Activated naive CD8-positive, alpha-beta T cell treated with anti-CD3 and anti-CD28 coated beads, Interleukin-2, amount 10 ng/mL, durations not matched to agents 7 days and 5 days (primary cell): Measurements from ENCODE around the gene FHOD3. TPM values are rescaled to one million over a fixed set of nuclear protein-coding genes. Genes with fewer than 3 reads are reported as not detected.

Experiments used
- ATAC-seq: fragments of 150-1000 bp; cut with Tn5 transposase; one replicate; pipeline ENCODE4 v1.10.0; 2021; ENCODE audit warnings: low read depth, moderate library complexity
- POLR2A ChIA-PET: fragments of 350-600 bp; sonication (Branson Sonifier 250); formaldehyde crosslinking; loops from one replicate; lab custom pipeline; 2021; ENCODE audit warnings: antibody characterized with exemption; lab: Charles Lee
- DNase-seq: peaks from one replicate; pipeline ENCODE4 v3.0.0; 2021
- H3K27ac Mint-ChIP-seq: one replicate; pipeline ENCODE4 v1.8.0; 2022; ENCODE audit warnings: mild to moderate bottlenecking, mixed read lengths
- H3K27me3 Mint-ChIP-seq: one replicate; pipeline ENCODE4 v1.8.0; 2022; ENCODE audit warnings: mild to moderate bottlenecking, moderate library complexity, mixed read lengths
- H3K36me3 Mint-ChIP-seq: one replicate; pipeline ENCODE4 v1.8.0; 2021; ENCODE audit warnings: mild to moderate bottlenecking, mixed read lengths
- H3K4me1 Mint-ChIP-seq: one replicate; pipeline ENCODE4 v1.8.0; 2021; ENCODE audit warnings: mixed read lengths
- H3K4me3 Mint-ChIP-seq: one replicate; pipeline ENCODE4 v1.8.0; 2022; ENCODE audit warnings: mild to moderate bottlenecking, moderate library complexity, mixed read lengths
- H3K9me3 Mint-ChIP-seq: one replicate; pipeline ENCODE4 v1.8.0; 2021; ENCODE audit warnings: mixed read lengths
- total RNA-seq, 2 experiments: library from RNA; stranded (reverse); gene quantifications; one replicate each; pipeline ENCODE4 v1.2.3, GENCODE V29; 2021

FHOD3 gene
- total RNA-seq, 2 experiments from 2014 or later: not detected

DNA sequence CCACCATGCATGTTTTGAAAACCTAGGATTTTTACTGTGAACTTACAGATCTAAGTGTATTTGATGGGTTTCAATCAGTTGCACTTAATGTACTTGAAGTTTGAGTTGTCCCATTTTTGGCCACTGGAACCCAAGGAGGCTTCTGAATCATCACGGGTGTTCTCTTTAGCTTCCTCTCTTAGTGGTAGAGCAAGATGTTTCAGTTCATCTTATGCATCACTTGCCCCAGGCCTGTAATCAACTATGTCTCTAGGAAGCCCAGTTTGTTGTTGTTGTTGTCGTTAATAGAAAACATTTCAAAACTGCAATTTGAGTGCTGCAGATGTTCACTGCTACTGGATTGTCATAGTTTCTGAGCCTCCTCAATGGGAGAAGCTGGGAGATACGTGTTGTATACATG lies 97.0 kb downstream of the FHOD3 start:
- H3K9me3 Mint-ChIP-seq: peaks cover 4% of the 10 kb centered on the region
- H3K36me3 Mint-ChIP-seq: no peaks in the 10 kb centered on the region
- no peaks in the 10 kb centered on the region for H3K4me1 Mint-ChIP-seq
- no peak overlapping the region for H3K27ac Mint-ChIP-seq
- ATAC-seq (no peak), DNase-seq (no peak)
- H3K4me3 Mint-ChIP-seq: no peak overlapping the region
- H3K27me3 Mint-ChIP-seq: peaks cover 4% of the 10 kb centered on the region
- POLR2A ChIA-PET: no interaction called here

DNA sequence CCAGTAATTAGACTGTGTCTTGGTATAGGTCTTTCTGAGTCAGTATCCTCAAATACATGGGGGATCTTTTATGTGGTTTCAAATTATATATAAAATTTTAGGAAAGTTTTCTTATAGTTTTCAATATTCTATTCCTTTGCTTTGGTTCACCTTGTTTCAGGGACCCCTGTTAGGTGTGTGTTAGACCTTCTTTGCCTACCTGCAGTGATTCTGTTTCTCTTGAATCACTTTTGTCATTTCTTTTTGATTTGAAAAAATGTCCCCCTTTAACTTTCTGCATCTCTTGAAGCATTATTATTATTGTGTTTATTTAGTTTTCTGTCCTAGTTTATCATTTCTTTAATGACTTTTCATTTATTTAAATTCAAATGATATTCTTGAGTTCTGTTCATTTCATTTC lies 98.7 kb downstream of the FHOD3 start:
- POLR2A ChIA-PET: no interaction called here
- ATAC-seq: no peak
- H3K4me1 Mint-ChIP-seq: no peaks in the 10 kb centered on the region
- H3K27ac Mint-ChIP-seq: no peak overlapping the region
- no peaks in the 10 kb centered on the region for H3K36me3 Mint-ChIP-seq
- peaks cover 7% of the 10 kb centered on the region for H3K27me3 Mint-ChIP-seq
- H3K4me3 Mint-ChIP-seq: no peak overlapping the region
- no peak for DNase-seq
- H3K9me3 Mint-ChIP-seq: peaks cover 4% of the 10 kb centered on the region

DNA sequence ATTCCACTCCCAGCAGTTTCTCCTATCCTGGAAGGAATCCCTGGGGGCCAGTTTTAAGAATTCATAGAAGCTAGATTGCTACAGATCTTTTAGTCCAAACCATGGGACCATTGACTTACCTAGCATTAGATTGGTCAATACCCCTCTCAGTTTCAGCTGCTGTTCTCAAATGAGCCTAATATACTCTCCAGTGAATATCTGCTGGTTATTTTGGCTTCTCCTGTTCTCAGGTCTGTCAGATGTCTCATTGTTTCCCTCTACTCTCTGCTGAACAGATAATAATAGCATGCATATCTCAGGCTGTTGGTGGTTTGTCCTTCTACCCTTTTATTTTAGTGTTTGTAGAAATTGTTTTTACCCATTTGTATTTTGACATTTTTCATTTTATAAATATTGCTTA lies 99.5 kb downstream of the FHOD3 start:
- H3K4me3 Mint-ChIP-seq: no peak overlapping the region
- no peaks in the 10 kb centered on the region for H3K36me3 Mint-ChIP-seq
- H3K9me3 Mint-ChIP-seq: peaks cover 4% of the 10 kb centered on the region
- H3K27me3 Mint-ChIP-seq: peaks cover 7% of the 10 kb centered on the region
- no peak overlapping the region for H3K27ac Mint-ChIP-seq
- H3K4me1 Mint-ChIP-seq: no peaks in the 10 kb centered on the region
- POLR2A ChIA-PET: no interaction called here
- DNase-seq (no peak), ATAC-seq (no peak)

DNA sequence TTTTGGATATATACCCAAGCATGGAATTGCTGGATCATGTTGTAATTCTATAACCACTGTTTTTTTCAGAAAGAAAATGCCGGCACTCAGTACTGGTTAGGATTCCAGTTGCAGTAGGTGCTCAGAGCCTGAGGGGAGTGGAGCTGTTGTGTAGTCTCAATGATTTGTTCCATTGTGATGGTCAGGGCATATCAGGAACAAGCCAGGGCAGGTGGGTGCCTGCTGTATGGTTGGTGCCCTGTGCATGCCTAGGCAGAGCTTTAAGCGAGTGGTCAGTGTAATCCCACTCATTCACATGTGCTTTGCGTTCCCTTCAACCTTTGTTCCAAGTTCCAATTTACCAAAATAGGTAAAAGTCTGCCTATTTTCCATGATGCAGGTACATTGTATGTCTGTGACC lies 100.9 kb downstream of the FHOD3 start:
- DNase-seq: no peak
- Mint-ChIP-seq H3K27me3 (peaks cover 7% of the 10 kb centered on the region), H3K9me3 (peaks cover 4% of the 10 kb centered on the region), H3K27ac (no peak overlapping the region), H3K4me3 (no peak overlapping the region), H3K36me3 (no peaks in the 10 kb centered on the region), H3K4me1 (no peaks in the 10 kb centered on the region)
- no peak for ATAC-seq
- POLR2A ChIA-PET: no interaction called here

DNA sequence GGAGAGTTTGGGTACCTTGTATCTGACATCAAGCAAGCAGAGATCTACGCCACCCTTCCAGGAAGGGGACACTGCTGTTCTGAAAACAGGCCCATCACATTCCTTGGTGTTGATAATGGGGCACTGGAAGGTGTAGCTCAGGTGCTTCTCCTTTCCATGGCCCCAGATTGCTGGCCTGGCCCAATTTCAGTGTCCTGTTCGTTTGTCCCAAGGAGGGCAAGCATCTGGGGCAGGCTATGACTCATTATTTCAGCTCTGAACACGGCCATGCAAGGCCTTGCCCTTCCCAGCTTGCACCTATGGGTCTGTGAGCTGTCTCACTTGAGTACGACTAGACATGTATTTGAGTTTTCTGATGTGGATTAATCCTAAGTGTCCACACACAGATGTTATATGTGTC lies 101.5 kb downstream of the FHOD3 start:
- DNase-seq (no peak), ATAC-seq (no peak)
- Mint-ChIP-seq H3K27me3 (peaks cover 7% of the 10 kb centered on the region), H3K4me3 (no peak overlapping the region), H3K36me3 (no peaks in the 10 kb centered on the region), H3K9me3 (peaks cover 4% of the 10 kb centered on the region), H3K27ac (no peak overlapping the region), H3K4me1 (no peaks in the 10 kb centered on the region)
- POLR2A ChIA-PET: no interaction called here

DNA sequence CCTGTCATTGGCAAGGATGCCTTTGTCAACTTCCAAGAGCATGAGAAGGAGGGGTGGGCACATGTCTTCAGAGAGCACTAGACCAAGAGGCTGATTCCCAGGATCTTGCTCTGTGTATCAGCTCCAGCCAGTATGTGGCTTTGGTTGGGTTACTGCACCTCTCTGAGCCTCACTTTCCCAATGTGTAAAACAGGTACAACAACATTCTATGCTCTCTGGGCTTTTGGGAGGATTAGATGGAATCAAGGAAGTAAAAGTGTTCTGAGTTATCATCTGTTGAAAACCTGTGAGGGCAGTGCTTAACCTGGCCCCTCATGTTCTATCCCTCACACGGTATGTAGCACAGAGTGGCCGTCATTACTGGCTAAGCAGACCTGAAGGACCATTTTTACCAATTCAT lies 103.9 kb downstream of the FHOD3 start:
- no peak for ATAC-seq
- no peak for DNase-seq

DNA sequence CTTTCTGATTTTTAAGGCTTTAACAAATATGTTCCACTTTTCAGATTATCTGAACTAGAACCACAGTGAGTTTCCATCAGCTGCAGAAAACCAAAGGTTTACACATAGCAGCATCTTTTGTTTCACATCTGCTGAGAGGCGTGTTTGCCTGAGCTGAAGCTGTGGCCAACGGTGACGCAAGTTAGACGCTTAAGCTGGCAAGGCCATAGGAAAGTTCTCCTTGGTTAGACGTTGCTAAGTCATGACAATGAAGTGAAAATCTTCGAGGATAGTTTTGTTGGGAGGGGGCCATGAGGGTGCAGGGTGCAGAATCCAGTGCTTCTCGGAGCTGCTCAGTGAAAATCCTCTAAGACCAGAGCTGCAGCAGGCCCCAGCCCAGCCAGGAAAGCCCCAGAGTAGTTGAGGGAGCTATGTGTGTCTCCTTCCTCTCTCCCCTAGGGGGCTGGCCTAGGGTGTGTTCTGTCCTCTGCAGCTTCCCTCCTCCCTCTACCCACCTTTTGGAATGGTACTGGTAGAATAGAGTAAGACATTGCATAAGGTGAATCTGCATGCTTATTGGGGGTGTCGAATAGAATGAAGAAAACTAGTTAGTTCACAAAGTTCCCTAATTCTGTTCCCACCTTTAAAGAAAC lies 105.4 kb downstream of the FHOD3 start:
- Mint-ChIP-seq H3K4me3 (no peak overlapping the region), H3K9me3 (no peaks in the 10 kb centered on the region), H3K4me1 (no peaks in the 10 kb centered on the region), H3K36me3 (no peaks in the 10 kb centered on the region), H3K27me3 (peaks cover 3% of the 10 kb centered on the region), H3K27ac (no peak overlapping the region)
- POLR2A ChIA-PET: no interaction called here
- ATAC-seq: no peak
- DNase-seq: no peak

More for the DNA sequence above, 103.9 kb downstream of the FHOD3 start:
- Mint-ChIP-seq H3K27ac (no peak overlapping the region), H3K9me3 (peaks cover 2% of the 10 kb centered on the region), H3K36me3 (no peaks in the 10 kb centered on the region), H3K4me1 (no peaks in the 10 kb centered on the region), H3K4me3 (no peak overlapping the region), H3K27me3 (peaks cover 3% of the 10 kb centered on the region)
- POLR2A ChIA-PET: no interaction called here

- POLR2A ChIA-PET: no interaction called here
- DNase-seq (no peak), ATAC-seq (no peak)
- Mint-ChIP-seq H3K4me1 (no peaks in the 10 kb centered on the region), H3K36me3 (no peaks in the 10 kb centered on the region), H3K9me3 (no peaks in the 10 kb centered on the region), H3K27me3 (peaks cover 3% of the 10 kb centered on the region), H3K27ac (no peak overlapping the region), H3K4me3 (no peak overlapping the region)
These were observed 106.6 kb downstream of the FHOD3 start for GRCh38 chr18:36403896-36404820.

DNA sequence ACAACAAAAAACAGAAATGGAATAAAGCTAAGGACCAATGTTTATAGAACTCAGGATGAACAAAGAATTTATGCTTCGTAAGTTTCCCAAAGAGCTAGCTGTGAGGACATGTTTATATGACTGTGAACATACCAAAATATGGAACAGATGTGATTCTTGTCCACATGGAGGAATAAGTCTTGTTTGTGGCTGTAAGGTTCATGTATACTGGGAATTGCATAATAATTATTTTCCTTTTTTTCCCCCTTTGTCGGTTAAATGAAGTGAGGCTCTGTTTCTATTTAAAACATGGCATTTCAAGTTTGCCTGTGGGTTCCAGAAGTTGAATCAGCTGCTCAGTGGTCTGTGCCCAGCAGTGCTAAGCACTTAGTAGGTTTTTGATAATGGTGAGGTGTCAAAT lies 108.1 kb downstream of the FHOD3 start:
- H3K27ac Mint-ChIP-seq: no peak overlapping the region
- no peaks in the 10 kb centered on the region for H3K9me3 Mint-ChIP-seq
- DNase-seq (no peak), ATAC-seq (no peak)
- peaks cover 1% of the 10 kb centered on the region for H3K27me3 Mint-ChIP-seq
- H3K4me1 Mint-ChIP-seq: no peaks in the 10 kb centered on the region
- no peaks in the 10 kb centered on the region for H3K36me3 Mint-ChIP-seq
- no peak overlapping the region for H3K4me3 Mint-ChIP-seq
- POLR2A ChIA-PET: no interaction called here

- ATAC-seq: no peak
- Mint-ChIP-seq H3K27me3 (no peaks in the 10 kb centered on the region), H3K4me1 (no peaks in the 10 kb centered on the region), H3K9me3 (no peaks in the 10 kb centered on the region), H3K4me3 (no peak overlapping the region), H3K27ac (no peak overlapping the region), H3K36me3 (no peaks in the 10 kb centered on the region)
- no peak for DNase-seq
- POLR2A ChIA-PET: no interaction called here
These were observed 109.3 kb downstream of the FHOD3 start for GRCh38 chr18:36406805-36407204.

GRCh38 chr18:36408606-36409005 lies 111.1 kb downstream of the FHOD3 start:
- POLR2A ChIA-PET: no interaction called here
- Mint-ChIP-seq H3K9me3 (no peaks in the 10 kb centered on the region), H3K4me3 (no peak overlapping the region), H3K27ac (no peak overlapping the region), H3K27me3 (no peaks in the 10 kb centered on the region), H3K4me1 (no peaks in the 10 kb centered on the region), H3K36me3 (no peaks in the 10 kb centered on the region)
- no peak for ATAC-seq
- no peak for DNase-seq

GRCh38 chr18:36409779-36410178 lies 112.3 kb downstream of the FHOD3 start:
- Mint-ChIP-seq H3K36me3 (no peaks in the 10 kb centered on the region), H3K27me3 (no peaks in the 10 kb centered on the region), H3K4me3 (no peak overlapping the region), H3K27ac (no peak overlapping the region), H3K9me3 (no peaks in the 10 kb centered on the region), H3K4me1 (no peaks in the 10 kb centered on the region)
- POLR2A ChIA-PET: no interaction called here
- DNase-seq (no peak), ATAC-seq (no peak)

GRCh38 chr18:36410346-36410745 lies 112.8 kb downstream of the FHOD3 start:
- H3K36me3 Mint-ChIP-seq: no peaks in the 10 kb centered on the region
- no peak overlapping the region for H3K27ac Mint-ChIP-seq
- no peaks in the 10 kb centered on the region for H3K9me3 Mint-ChIP-seq
- POLR2A ChIA-PET: no interaction called here
- ATAC-seq (no peak), DNase-seq (no peak)
- H3K4me3 Mint-ChIP-seq: no peak overlapping the region
- H3K27me3 Mint-ChIP-seq: no peaks in the 10 kb centered on the region
- no peaks in the 10 kb centered on the region for H3K4me1 Mint-ChIP-seq

GRCh38 chr18:36411745-36412168 lies 114.2 kb downstream of the FHOD3 start:
- no peaks in the 10 kb centered on the region for H3K9me3 Mint-ChIP-seq
- POLR2A ChIA-PET: no interaction called here
- H3K4me1 Mint-ChIP-seq: no peaks in the 10 kb centered on the region
- no peak overlapping the region for H3K4me3 Mint-ChIP-seq
- no peak for DNase-seq
- ATAC-seq: no peak
- no peaks in the 10 kb centered on the region for H3K27me3 Mint-ChIP-seq
- H3K27ac Mint-ChIP-seq: no peak overlapping the region
- no peaks in the 10 kb centered on the region for H3K36me3 Mint-ChIP-seq
